ENCODE measurements around the gene CCR9.

The CCR9 gene

DNA sequence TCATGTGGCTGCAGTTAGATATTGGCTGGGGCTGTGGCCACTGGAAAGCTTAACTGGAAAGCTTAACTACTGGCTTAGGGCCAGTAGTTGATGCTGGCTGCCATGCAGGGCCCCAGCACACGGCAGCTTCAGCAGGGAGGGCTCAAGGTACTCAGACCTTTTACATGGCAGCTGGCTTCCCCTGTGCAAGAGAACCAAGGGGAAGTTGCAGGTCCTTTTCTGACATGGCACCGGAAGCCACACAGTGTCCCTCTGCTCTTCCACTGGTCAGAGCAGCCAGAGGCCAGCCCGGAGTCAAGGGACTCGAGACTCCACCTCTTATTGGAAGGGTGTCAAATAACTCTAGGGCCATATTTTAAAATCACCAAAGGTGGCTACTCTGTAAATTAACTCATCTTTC lies 24.5 kb downstream of the CCR9 start:
- DNase-seq: no peak

GRCh38 chr3:45911511-45912226 lies 25.3 kb downstream of the CCR9 start:
- no peak for DNase-seq

DNA sequence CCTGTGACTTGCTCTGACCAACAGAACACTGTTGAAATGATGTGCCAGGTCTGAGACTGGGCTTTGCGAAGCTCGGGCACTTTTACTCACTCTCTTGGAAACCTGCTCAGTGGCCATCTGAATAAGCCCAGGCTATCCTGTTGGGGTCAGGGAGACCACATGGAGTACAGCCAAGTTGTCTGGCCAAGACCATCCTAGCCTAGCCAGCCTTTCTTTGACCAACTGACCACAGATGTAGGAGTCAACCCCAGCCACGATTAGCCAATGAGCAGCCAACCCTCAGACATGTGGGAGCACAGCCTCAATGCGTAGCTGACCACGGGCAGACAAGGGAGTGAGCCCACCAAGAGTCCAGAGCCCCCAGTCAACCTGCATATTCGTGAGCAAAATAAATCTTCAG lies 26.1 kb downstream of the CCR9 start:
- no peak for DNase-seq

GRCh38 chr3:45914362-45915058 lies 28.2 kb downstream of the CCR9 start:
- no peak for DNase-seq

- DNase-seq: no peak
Observed at GRCh38 chr3:45915059-45915439, 28.7 kb downstream of the CCR9 start.

DNA sequence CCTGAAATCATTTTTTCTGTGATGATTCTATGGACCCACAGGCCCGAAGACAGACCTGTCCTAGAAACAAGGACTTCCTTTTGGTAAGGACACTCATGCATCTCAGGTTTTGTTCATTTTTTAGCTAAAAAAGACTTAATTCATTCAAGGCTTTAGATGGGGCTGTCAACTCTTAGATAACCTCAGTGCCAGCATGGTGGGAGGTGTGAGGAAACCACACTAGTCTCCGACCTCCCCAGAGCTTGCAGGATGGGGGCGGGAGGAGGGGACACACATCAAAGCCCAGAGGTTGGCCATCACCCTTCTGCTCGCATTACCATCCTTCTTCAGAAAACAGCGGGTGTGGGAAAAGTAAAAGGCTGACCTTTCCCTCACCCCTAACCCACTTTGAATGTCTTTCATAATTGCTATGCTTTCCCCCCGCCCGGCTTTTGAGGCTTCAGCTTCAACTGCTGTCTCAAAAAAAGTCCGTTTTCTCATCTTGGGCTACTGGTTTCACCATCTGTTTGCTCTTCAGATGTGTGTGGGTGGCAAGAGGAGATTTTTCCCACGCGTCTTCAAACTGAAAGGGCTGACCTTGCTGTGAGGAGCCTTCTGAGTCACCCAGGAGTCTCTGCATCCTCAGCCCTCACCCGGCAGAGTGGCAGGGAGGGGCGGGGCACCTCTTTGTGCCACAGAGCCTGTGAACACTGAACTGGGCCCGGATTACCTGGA lies 29.3 kb downstream of the CCR9 start:
- DNase-seq: no peak

GRCh38 chr3:45917146-45917898 lies 31.0 kb downstream of the CCR9 start:
- DNase-seq: no peak

GRCh38 chr3:45921158-45922038 lies 35.1 kb downstream of the CCR9 start:
- DNase-seq: no peak

DNA sequence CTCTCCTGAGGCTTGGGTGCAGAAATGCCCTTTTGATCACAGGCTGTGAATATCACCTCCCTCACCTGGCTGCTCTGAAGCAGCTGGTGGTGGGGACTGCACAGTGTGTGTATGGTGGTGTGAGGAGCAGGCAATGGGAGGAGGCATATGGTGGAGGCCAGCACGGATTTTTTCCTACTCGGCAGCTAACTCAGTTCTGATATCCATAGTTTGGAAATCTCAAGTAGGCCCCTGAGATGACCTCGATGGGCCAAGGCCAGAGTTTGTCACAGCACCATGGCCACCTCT lies 35.6 kb downstream of the CCR9 start:
- DNase-seq: no peak

DNA sequence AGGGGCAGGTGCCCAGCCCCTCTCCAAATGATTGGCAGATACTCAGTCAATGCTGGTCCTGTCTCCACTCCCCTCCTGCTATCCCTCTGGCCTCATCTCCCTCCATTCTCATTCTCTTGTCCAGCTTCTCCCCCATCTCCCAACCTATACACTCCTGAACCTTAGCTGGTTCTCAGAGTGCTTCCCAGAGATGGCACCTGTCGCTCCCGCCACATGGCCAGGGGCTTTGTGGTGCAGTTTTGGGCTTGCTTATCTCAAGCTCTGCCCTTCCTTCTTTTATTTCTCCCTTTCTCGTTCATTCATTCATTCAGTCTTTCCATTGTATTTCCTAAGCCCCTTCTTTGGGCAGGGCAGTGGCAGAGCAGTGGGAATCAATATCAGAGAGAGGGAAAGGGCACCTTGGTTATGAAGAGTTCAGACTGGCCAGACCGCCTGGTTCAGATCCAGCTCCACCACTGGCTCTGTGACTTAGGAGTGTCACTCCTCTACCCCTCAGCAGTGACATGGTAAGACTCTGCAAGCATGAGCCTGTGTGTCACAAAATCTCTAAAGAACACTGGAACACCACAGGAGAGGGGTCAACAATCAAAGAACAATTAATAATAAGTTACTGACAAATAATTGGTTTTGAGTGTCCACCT lies 36.7 kb downstream of the CCR9 start:
- no peak for DNase-seq

DNA sequence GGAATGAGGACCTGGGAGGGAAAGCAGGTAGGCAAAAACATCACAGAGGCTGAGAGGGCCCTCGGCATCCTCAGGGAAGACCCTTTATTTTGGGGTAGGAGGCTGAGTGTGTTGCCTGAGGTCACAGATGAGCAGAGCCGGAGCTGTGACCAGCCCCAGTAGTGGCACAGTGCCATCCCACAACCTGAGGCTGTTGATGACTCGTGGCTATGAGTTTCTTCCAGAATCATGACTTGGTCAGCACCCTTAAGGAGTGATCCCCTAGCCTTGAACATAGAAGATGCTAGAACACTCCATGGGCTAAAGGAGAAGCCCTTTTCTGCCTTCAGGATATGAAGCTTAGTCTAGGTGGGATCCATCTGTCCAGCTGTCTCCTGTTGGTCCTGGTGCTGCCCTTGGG lies 37.4 kb downstream of the CCR9 start:
- DNase-seq: no peak

DNA sequence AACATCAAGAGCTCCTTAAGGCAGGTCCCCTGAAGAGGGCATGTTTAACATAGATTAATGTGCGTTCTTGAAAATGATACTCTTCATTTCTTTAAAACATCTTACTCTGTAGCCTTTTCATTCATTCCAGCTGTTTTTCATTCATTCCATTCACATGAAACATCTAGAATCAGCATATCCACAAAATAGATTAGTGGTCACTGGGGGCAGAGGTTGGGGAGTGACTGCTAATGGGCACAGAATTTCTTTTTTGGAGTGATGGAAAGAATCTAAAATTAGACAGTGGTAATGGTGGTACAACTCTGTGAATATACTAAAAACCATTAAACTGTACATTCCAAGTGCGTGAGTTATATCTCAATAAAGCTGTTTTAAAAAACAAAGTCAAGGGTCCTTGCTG lies 41.5 kb downstream of the CCR9 start:
- DNase-seq: no peak

GRCh38 chr3:45929042-45929679 lies 42.8 kb downstream of the CCR9 start:
- no peak for DNase-seq

GRCh38 chr3:45931496-45931895 lies 45.2 kb downstream of the CCR9 start:
- DNase-seq: no peak

DNA sequence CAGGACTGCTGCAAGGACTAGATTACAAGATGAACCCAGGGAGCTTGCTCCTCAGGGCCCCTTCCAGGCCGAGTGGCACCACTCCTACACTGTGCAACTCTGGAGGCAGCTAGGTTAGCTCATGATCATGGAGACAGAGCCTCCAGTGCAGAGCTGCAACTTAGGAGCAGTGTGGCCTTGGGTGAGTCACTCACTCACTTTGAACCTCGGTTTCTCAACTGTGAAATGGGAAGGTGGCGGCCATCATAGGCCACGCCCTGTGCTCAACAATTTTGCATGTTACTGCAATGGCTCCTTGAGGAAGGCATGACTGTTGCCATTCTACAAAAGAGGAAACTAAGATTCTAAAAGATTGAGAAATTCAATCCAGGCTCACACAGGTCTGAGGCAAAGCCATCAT lies 45.8 kb downstream of the CCR9 start:
- no peak for DNase-seq

GRCh38 chr3:45933591-45933990 lies 47.2 kb downstream of the CCR9 start:
- DNase-seq: no peak

GRCh38 chr3:45936261-45936660 lies 49.9 kb downstream of the CCR9 start:
- DNase-seq: no peak

- DNase-seq: no peak
Observed at GRCh38 chr3:45937206-45938042, 51.1 kb downstream of the CCR9 start.

GRCh38 chr3:45938043-45938435 lies 51.7 kb downstream of the CCR9 start:
- DNase-seq: no peak

DNA sequence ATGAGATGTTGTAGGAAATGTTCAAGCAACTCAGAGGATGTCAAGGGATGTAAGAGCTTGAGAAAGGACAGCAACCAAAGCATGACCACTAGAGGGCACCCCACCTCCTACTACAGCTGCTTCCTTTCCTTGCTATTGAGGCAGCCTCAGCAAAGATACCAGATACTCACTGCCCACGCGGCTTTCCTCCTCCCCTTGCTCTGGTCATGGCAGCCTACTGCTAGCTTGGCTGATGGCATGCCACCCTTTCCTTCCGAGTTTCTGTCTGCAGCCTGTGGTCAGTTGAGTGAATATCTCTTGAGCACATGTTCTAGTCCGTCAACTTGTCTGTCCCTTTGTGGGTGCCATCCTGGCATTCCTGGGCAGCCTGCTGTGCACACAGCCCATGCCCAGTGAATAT lies 52.5 kb downstream of the CCR9 start:
- DNase-seq: peak; percentile 20

DNA sequence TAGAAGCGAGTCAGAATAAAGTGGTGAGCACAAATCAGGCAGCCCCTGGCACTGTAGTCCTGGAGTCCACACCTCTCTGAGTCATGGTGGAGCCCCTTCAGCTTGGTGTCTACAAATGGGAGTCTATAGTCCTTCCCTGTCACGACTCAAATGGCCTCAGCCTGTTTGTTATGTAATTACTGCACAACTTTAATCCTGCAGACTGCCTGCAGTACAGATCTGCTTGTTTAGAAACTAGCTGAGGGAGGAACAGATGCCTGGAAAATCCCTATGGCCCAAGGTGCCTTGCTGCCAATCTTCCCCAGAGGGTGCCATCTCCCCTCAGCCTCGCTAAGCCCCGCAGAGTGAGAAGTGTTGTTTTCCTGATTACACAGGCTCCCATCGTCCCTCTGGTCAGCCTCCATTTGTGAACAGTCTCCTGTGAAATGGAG lies 53.0 kb downstream of the CCR9 start:
- no peak for DNase-seq

Measured in NCI-H1436 (cell line).